H1 (cell line): Measurements from ENCODE around the gene TFB1M. TPM values are rescaled to one million over a fixed set of nuclear protein-coding genes. Genes with fewer than 3 reads are reported as not detected.

Experiments used
- CTCF ChIA-PET: fragments of 300-600 bp; sonication (Branson Sonifier 250); formaldehyde crosslinking; loops from one replicate; lab custom pipeline; 2021; ENCODE audit not compliant: partially characterized antibody; lab: Charles Lee
- POLR2A ChIA-PET: fragments of 300-600 bp; sonication (Branson Sonifier 250); formaldehyde crosslinking; loops from one replicate; lab custom pipeline; 2021; ENCODE audit warnings: inconsistent platforms; ENCODE audit not compliant: partially characterized antibody; lab: Charles Lee
- DNase-seq, 2 experiments: peaks; one replicate each; pipeline versions ENCODE4 v3.0.0 to v3.0.0-alpha.2; 2010 to 2022; ENCODE audit warnings: low spot score in 2 of 2, low read depth in 1 of 2, mixed read lengths in 1 of 2
- FAIRE-seq: peaks from 2 replicates; lab custom pipeline; 2011; peaks lifted over from hg19 to GRCh38; lab: Jason Lieb, UNC
- H2AFZ ChIP-seq: 2 replicates; pipeline ENCODE4 v1.8.1; 2012; ENCODE audit warnings: low read length, inconsistent platforms
- H2AK5ac ChIP-seq: 2 replicates; pipeline ENCODE4 v1.6.1; 2013; ENCODE audit warnings: low read depth, low read length
- H2BK120ac ChIP-seq: replicated peaks from 2 replicates; pipeline ENCODE3; 2013; ENCODE audit warnings: low read depth, low read length, inconsistent platforms
- H2BK12ac ChIP-seq: 2 replicates; pipeline ENCODE4 v1.6.1; 2013; ENCODE audit warnings: low read depth, low read length
- H2BK15ac ChIP-seq: 2 replicates; pipeline ENCODE4 v1.6.1; 2013; ENCODE audit warnings: low read length
- H2BK20ac ChIP-seq: 2 replicates; pipeline ENCODE4 v1.6.1; 2013; ENCODE audit warnings: low read length
- H2BK5ac ChIP-seq: 2 replicates; pipeline ENCODE4 v1.6.1; 2013; ENCODE audit warnings: low read depth, low read length
- H3K14ac ChIP-seq: 2 replicates; pipeline ENCODE4 v1.6.1; 2013; ENCODE audit warnings: inconsistent platforms; ENCODE audit not compliant: insufficient read length
- H3K18ac ChIP-seq: 2 replicates; pipeline ENCODE4 v1.6.1; 2013; ENCODE audit warnings: low read length; ENCODE audit errors: extremely low read depth
- H3K23ac ChIP-seq: 2 replicates; pipeline ENCODE4 v1.6.1; 2013; ENCODE audit warnings: inconsistent platforms; ENCODE audit not compliant: insufficient read length
- H3K23me2 ChIP-seq: 2 replicates; pipeline ENCODE4 v1.6.1; 2013; ENCODE audit warnings: low read depth, low read length
- H3K27ac ChIP-seq: 2 replicates; pipeline ENCODE4 v1.6.1; 2011; ENCODE audit warnings: low read depth, low read length, inconsistent platforms
- H3K27me3 ChIP-seq, 4 experiments: replicated peaks in 1 of 4; 1 replicate in 1 of 4; 2 replicates in 3 of 4; pipeline versions ENCODE4 v1.6.1 to v1.8.1; 2011 to 2013; ENCODE audit warnings: low read length in 3 of 4, mild to moderate bottlenecking in 3 of 4, inconsistent platforms in 2 of 4, mixed read lengths in 2 of 4, moderate library complexity in 1 of 4; ENCODE audit not compliant: control insufficient read depth in 3 of 4, insufficient read depth in 3 of 4; ENCODE audit errors: extremely low read depth in 1 of 4
- H3K36me3 ChIP-seq, 4 experiments: 2 replicates each; pipeline versions ENCODE4 v1.6.1 to v1.8.1; 2011 to 2013; ENCODE audit warnings: mild to moderate bottlenecking in 4 of 4, low read length in 3 of 4, moderate library complexity in 2 of 4, control low read depth in 1 of 4, inconsistent platforms in 1 of 4; ENCODE audit not compliant: insufficient read depth in 4 of 4, control insufficient read depth in 2 of 4
- H3K4ac ChIP-seq: replicated peaks from 2 replicates; pipeline ENCODE3; 2013; ENCODE audit warnings: low read length, low read depth, mixed read lengths, inconsistent platforms; ENCODE audit not compliant: insufficient read length
- H3K4me1 ChIP-seq, 4 experiments: replicated peaks in 1 of 4; 1 replicate in 1 of 4; 2 replicates in 3 of 4; pipeline versions ENCODE4 v1.6.1 to v1.8.1; 2011 to 2013; ENCODE audit warnings: low read length in 3 of 4, inconsistent platforms in 2 of 4, mixed read lengths in 1 of 4; ENCODE audit not compliant: insufficient read depth in 4 of 4, control insufficient read depth in 3 of 4
- H3K4me2 ChIP-seq, 2 experiments: 2 replicates each; pipeline versions ENCODE4 v1.6.1 to v1.8.1; 2011 to 2013; ENCODE audit warnings: low read depth in 2 of 2, low read length in 2 of 2, control low read depth in 1 of 2, inconsistent platforms in 1 of 2, mild to moderate bottlenecking in 1 of 2; ENCODE audit not compliant: insufficient read depth in 1 of 2
- H3K4me3 ChIP-seq, 4 experiments: fragments of 200-600, 300-600 bp in 1 of 4; sonication (generic), shearing (Covaris generic), sonication (Bioruptor Twin) in 1 of 4; 2 replicates each; pipeline versions ENCODE4 v1.5.1 to v1.8.1; 2011 to 2016; ENCODE audit warnings: low read length in 4 of 4, low read depth in 3 of 4, control low read depth in 2 of 4, inconsistent platforms in 2 of 4, mild to moderate bottlenecking in 2 of 4, mixed read lengths in 1 of 4, moderate library complexity in 1 of 4; ENCODE audit not compliant: insufficient read depth in 2 of 4; ENCODE audit errors: extremely low read depth in 1 of 4
- H3K56ac ChIP-seq: replicated peaks from 2 replicates; pipeline ENCODE3; 2013; ENCODE audit warnings: low read depth, mild to moderate bottlenecking, mixed read lengths, low read length, inconsistent platforms; ENCODE audit not compliant: insufficient read length
- H3K79me1 ChIP-seq: 2 replicates; pipeline ENCODE4 v1.6.1; 2013; ENCODE audit warnings: low read depth, low read length, control low read depth
- H3K79me2 ChIP-seq, 2 experiments: 2 replicates each; pipeline versions ENCODE4 v1.6.1 to v1.8.1; 2012 to 2013; ENCODE audit warnings: low read length in 2 of 2, mild to moderate bottlenecking in 2 of 2, inconsistent platforms in 1 of 2; ENCODE audit not compliant: insufficient read depth in 2 of 2, control insufficient read depth in 1 of 2
- H3K9ac ChIP-seq, 4 experiments: replicated peaks in 1 of 4; 1 replicate in 1 of 4; 2 replicates in 3 of 4; pipeline versions ENCODE4 v1.6.1 to v1.8.1; 2011 to 2013; ENCODE audit warnings: low read depth in 3 of 4, low read length in 3 of 4, control low read depth in 2 of 4, mild to moderate bottlenecking in 2 of 4, moderate library complexity in 2 of 4, inconsistent platforms in 1 of 4; ENCODE audit errors: extremely low read depth in 1 of 4
- H3K9me3 ChIP-seq, 2 experiments: 2 replicates each; pipeline versions ENCODE4 v1.6.1 to v1.8.1; 2012 to 2013; ENCODE audit warnings: mild to moderate bottlenecking in 2 of 2, moderate library complexity in 2 of 2, control low read depth in 1 of 2, inconsistent platforms in 1 of 2, low read depth in 1 of 2, low read length in 1 of 2, mixed read lengths in 1 of 2; ENCODE audit not compliant: insufficient read depth in 2 of 2
- H4K20me1 ChIP-seq, 2 experiments: replicated peaks in 1 of 2; 2 replicates each; pipeline versions ENCODE3 to v1.8.1; 2011 to 2013; ENCODE audit warnings: inconsistent platforms in 2 of 2, low read length in 2 of 2, mild to moderate bottlenecking in 1 of 2; ENCODE audit not compliant: insufficient read depth in 2 of 2, control insufficient read depth in 1 of 2
- H4K5ac ChIP-seq: 2 replicates; pipeline ENCODE4 v1.6.1; 2013; ENCODE audit warnings: low read length, low read depth, mixed read lengths, inconsistent platforms; ENCODE audit not compliant: insufficient read length
- H4K8ac ChIP-seq: 2 replicates; pipeline ENCODE4 v1.8.0; 2013; ENCODE audit warnings: mild to moderate bottlenecking, moderate library complexity, low read length, inconsistent platforms; ENCODE audit not compliant: insufficient read depth; ENCODE audit errors: extremely low read depth
- H4K91ac ChIP-seq: replicated peaks from 2 replicates; pipeline ENCODE3; 2013; ENCODE audit warnings: low read length, mixed read lengths, inconsistent platforms; ENCODE audit not compliant: insufficient read length
- CHD1 ChIP-seq: IDR thresholded peaks from 2 replicates; pipeline ENCODE4 v1.6.1; 2012; ENCODE audit warnings: low read depth, low read length, improper control_type of control experiment
- WGBS, 2 experiments: shearing (Covaris generic) in 1 of 2; methylation state at CpG; one replicate each; pipeline versions ENCODE4 v1.1.6 to v1.1.7; 2013 to 2015; ENCODE audit warnings: low lambda C conversion rate in 2 of 2, mixed read lengths in 2 of 2, inconsistent platforms in 1 of 2, low coverage in 1 of 2, missing lambda C conversion rate in 1 of 2; ENCODE audit not compliant: insufficient replicate concordance in 2 of 2, insufficient coverage in 1 of 2, insufficient read length in 1 of 2; ENCODE audit errors: extremely low coverage in 1 of 2, missing lambda C conversion rate in 1 of 2; 5-methylcytosine and 5-hydroxymethylcytosine counted together
- polyA plus RNA-seq, 7 experiments: library from polyadenylated mRNA; depleted of rRNA in 3 of 7; stranded (reverse) in 5 of 7; unstranded in 2 of 7; fragments of >200 nt in 5 of 7; fragments of 200-250 nt in 2 of 7; gene quantifications; 1 replicate in 5 of 7; 2 replicates in 1 of 7; 4 replicates in 1 of 7; pipeline versions ENCODE4 v1.2.1 to v1.2.3, GENCODE V29; 2011 to 2013; ENCODE audit warnings: missing spikeins in 2 of 7, mixed read lengths in 2 of 7
- total RNA-seq: library from RNA; stranded (reverse); fragmentation: NEBNext Ultra II Directional; extraction: Animal tissue kit (Norgen Biotek cat#: 25700); gene quantifications from 2 replicates; pipeline ENCODE4 v1.2.1, GENCODE V29; 2021

TFB1M gene
- total and polyA plus RNA-seq, 2 of the 8 experiments (the other 6 are each of a cell fraction or from before 2014, with no cell fraction given), result 28.2 to 49.4 TPM

- ChIA-PET CTCF (interaction anchor here (0.6 to 1.2 kb wide), 3 partner anchors 24 to 46 kb away, joined by 3 read pairs; no protein-coding TSS in a partner anchor), POLR2A (interaction anchor here (0.7 kb wide), 1 partner anchor 9 kb away, joined by 3 read pairs; no protein-coding TSS in a partner anchor)
- H3K27me3 ChIP-seq, result no peaks in the 10 kb centered on the region
- no peak for TF ChIP-seq CHD1
- no peak overlapping the region; the same call in 1 of the 2 replicates for H4K8ac ChIP-seq
- H3K4me1 ChIP-seq, result peaks cover 0 to 5% (median 3%) of the 10 kb centered on the region in 4 experiments; a peak in 2 of 7 replicates
- WGBS, 2 experiments, result 88% methylated on average over 4 of the region's 4 CpGs; no CpG with 5 or more reads in 1 of the 2 experiments
- no peak overlapping the region for H2BK120ac ChIP-seq
- no peak overlapping the region for H3K4ac ChIP-seq
- no peak overlapping the region for H3K14ac ChIP-seq
- FAIRE-seq (no peak), DNase-seq (no peak)
- H2AK5ac ChIP-seq, result no peak overlapping the region
- no peak overlapping the region for H2AFZ ChIP-seq
- no peak overlapping the region for H4K91ac ChIP-seq
- H3K23ac ChIP-seq, result no peak overlapping the region
- H3K4me2 ChIP-seq, result no peak overlapping the region
- no peak overlapping the region for H3K4me3 ChIP-seq
- H2BK12ac ChIP-seq, result no peak overlapping the region
- H3K79me1 ChIP-seq, result no peaks in the 10 kb centered on the region; the same call in 1 of the 2 replicates
- H2BK20ac ChIP-seq, result no peak overlapping the region
- H2BK15ac ChIP-seq, result no peak overlapping the region
- H2BK5ac ChIP-seq, result no peak overlapping the region
- H3K36me3 ChIP-seq, result no peaks in the 10 kb centered on the region
- no peaks in the 10 kb centered on the region for H3K9me3 ChIP-seq
- no peak overlapping the region for H3K18ac ChIP-seq
- H3K9ac ChIP-seq, result no peak overlapping the region
- no peaks in the 10 kb centered on the region for H3K23me2 ChIP-seq
- H4K5ac ChIP-seq, result no peak overlapping the region
- no peak overlapping the region for H3K56ac ChIP-seq
- no peak overlapping the region for H3K27ac ChIP-seq
- H4K20me1 ChIP-seq, result no peaks in the 10 kb centered on the region
- no peaks in the 10 kb centered on the region for H3K79me2 ChIP-seq
Measured at GRCh38 chr6:155221086-155221485, 93.2 kb downstream of the TFB1M start.
